ENCODE results near the gene IGHMBP2.

Gene IGHMBP2

GRCh38 chr11:68938816-68939582 lies 35.3 kb downstream of the IGHMBP2 start:
- no peak for TF ChIP-seq EZH2phosphoT487 (conservative IDR thresholded peaks at IDR 0.05; ENCODE audit: low read length)
- no peak for TF ChIP-seq CTCF (IDR thresholded peaks at IDR 0.05; ENCODE audit: insufficient read depth, low read length, poor library complexity, severe bottlenecking)
- no peaks in the 10 kb centered on the region for H3K9me2 ChIP-seq (replicated peaks; ENCODE audit: insufficient read depth, low read length)
- no peak overlapping the region for H2AFZ ChIP-seq (ENCODE audit: low read depth, low read length, severe bottlenecking)
- H3K27ac ChIP-seq (ENCODE audit: low read depth, low read length) = no peak overlapping the region
- no peaks in the 10 kb centered on the region for H3F3A ChIP-seq (ENCODE audit: insufficient read depth)
- H3K9me3 ChIP-seq (ENCODE audit: insufficient read depth, low read length) = no peaks in the 10 kb centered on the region
- no peak overlapping the region for H3K9ac ChIP-seq (ENCODE audit: low read length)
- no peak overlapping the region for H3K4me3 ChIP-seq (ENCODE audit: insufficient read depth, low read length, poor library complexity, severe bottlenecking)
- no peaks in the 10 kb centered on the region for H4K20me1 ChIP-seq (ENCODE audit: low read depth, low read length)
- no peak overlapping the region for H3K4me2 ChIP-seq (ENCODE audit: low read depth, low read length, poor library complexity, severe bottlenecking)
- H3K36me3 ChIP-seq (ENCODE audit: low read length) = no peaks in the 10 kb centered on the region
- H3K27me3 ChIP-seq (ENCODE audit: low read length) = no peaks in the 10 kb centered on the region
- H3K79me2 ChIP-seq (ENCODE audit: insufficient read depth, low read length) = no peaks in the 10 kb centered on the region

- Histone ChIP-seq H3K79me2 (ENCODE audit: insufficient read depth, low read length) (no peaks in the 10 kb centered on the region), H3K36me3 (ENCODE audit: low read length) (no peaks in the 10 kb centered on the region), H3K9me3 (ENCODE audit: insufficient read depth, low read length) (no peaks in the 10 kb centered on the region), H3K9ac (ENCODE audit: low read length) (no peak overlapping the region), H3K27me3 (ENCODE audit: low read length) (no peaks in the 10 kb centered on the region), H3K4me3 (ENCODE audit: insufficient read depth, low read length, poor library complexity, severe bottlenecking) (no peak overlapping the region), H2AFZ (ENCODE audit: low read depth, low read length, severe bottlenecking) (no peak overlapping the region), H3F3A (ENCODE audit: insufficient read depth) (no peaks in the 10 kb centered on the region), H4K20me1 (ENCODE audit: low read depth, low read length) (no peaks in the 10 kb centered on the region), H3K4me2 (ENCODE audit: low read depth, low read length, poor library complexity, severe bottlenecking) (no peak overlapping the region), H3K9me2 (replicated peaks; ENCODE audit: insufficient read depth, low read length) (no peaks in the 10 kb centered on the region), H3K27ac (ENCODE audit: low read depth, low read length) (no peak overlapping the region)
- TF ChIP-seq CTCF (IDR thresholded peaks at IDR 0.05; ENCODE audit: insufficient read depth, low read length, poor library complexity, severe bottlenecking) (no peak), EZH2phosphoT487 (conservative IDR thresholded peaks at IDR 0.05; ENCODE audit: low read length) (no peak)
Observed at GRCh38 chr11:68939583-68940555, 36.2 kb downstream of the IGHMBP2 start.

- Histone ChIP-seq H3K4me3 (ENCODE audit: insufficient read depth, low read length, poor library complexity, severe bottlenecking) (no peak overlapping the region), H3K79me2 (ENCODE audit: insufficient read depth, low read length) (no peaks in the 10 kb centered on the region), H3F3A (ENCODE audit: insufficient read depth) (no peaks in the 10 kb centered on the region), H3K27ac (ENCODE audit: low read depth, low read length) (no peak overlapping the region), H3K9me2 (replicated peaks; ENCODE audit: insufficient read depth, low read length) (no peaks in the 10 kb centered on the region), H3K27me3 (ENCODE audit: low read length) (no peaks in the 10 kb centered on the region), H3K36me3 (ENCODE audit: low read length) (no peaks in the 10 kb centered on the region), H2AFZ (ENCODE audit: low read depth, low read length, severe bottlenecking) (no peak overlapping the region), H3K4me2 (ENCODE audit: low read depth, low read length, poor library complexity, severe bottlenecking) (no peak overlapping the region), H3K9me3 (ENCODE audit: insufficient read depth, low read length) (no peaks in the 10 kb centered on the region), H4K20me1 (ENCODE audit: low read depth, low read length) (no peaks in the 10 kb centered on the region), H3K9ac (ENCODE audit: low read length) (no peak overlapping the region)
- TF ChIP-seq EZH2phosphoT487 (conservative IDR thresholded peaks at IDR 0.05; ENCODE audit: low read length) (no peak), CTCF (IDR thresholded peaks at IDR 0.05; ENCODE audit: insufficient read depth, low read length, poor library complexity, severe bottlenecking) (no peak)
Observed at GRCh38 chr11:68940651-68941323, 37.1 kb downstream of the IGHMBP2 start.

All from SU-DHL-6 (cell line).